ENCODE measurements around the gene XRCC6.
"Not testable (repeated sequence)": the region's sequence is repeated elsewhere in the genome, so short reads cannot be mapped to it uniquely, and the experiment has no call there.

XRCC6 gene

GRCh38 chr22:41598891-41599635 lies 22.0 kb upstream of the XRCC6 start:
- DNase-seq (ENCODE audit: low spot score): no peak

- DNase-seq (ENCODE audit: low spot score): no peak
Measured at GRCh38 chr22:41600976-41601375, 20.1 kb upstream of the XRCC6 start.

GRCh38 chr22:41603873-41604332 lies 17.2 kb upstream of the XRCC6 start:
- no peak for DNase-seq (ENCODE audit: low spot score)

- DNase-seq (ENCODE audit: low spot score): no peak
Measured at GRCh38 chr22:41608386-41608785, 12.7 kb upstream of the XRCC6 start.

GRCh38 chr22:41612603-41613306 lies 8.3 kb upstream of the XRCC6 start:
- DNase-seq (ENCODE audit: low spot score): no peak

GRCh38 chr22:41613456-41613855 lies 7.6 kb upstream of the XRCC6 start:
- DNase-seq (ENCODE audit: low spot score): no peak

GRCh38 chr22:41619979-41620588 lies 1.0 kb upstream of the XRCC6 start:
- peak; percentile 17 for DNase-seq (ENCODE audit: low spot score)

GRCh38 chr22:41620589-41621098 lies 451 bp upstream of the XRCC6 start, which contains the start of gene DESI1:
TSS of gene DESI1 (minus strand) at chr22:41621043. CDS start at chr22:41620839, 204 bp downstream.
- no peak for DNase-seq (ENCODE audit: low spot score)

GRCh38 chr22:41621911-41622179 lies 750 bp downstream of the XRCC6 start:
- DNase-seq (ENCODE audit: low spot score): no peak

GRCh38 chr22:41625577-41625976 lies 4.5 kb downstream of the XRCC6 start:
- DNase-seq (ENCODE audit: low spot score): no peak

- DNase-seq (ENCODE audit: low spot score): not testable (repeated sequence)
Measured at GRCh38 chr22:41631115-41631514, 10.0 kb downstream of the XRCC6 start.

GRCh38 chr22:41631615-41632014 lies 10.5 kb downstream of the XRCC6 start:
- DNase-seq (ENCODE audit: low spot score): not testable (repeated sequence)

GRCh38 chr22:41634610-41635009 lies 13.5 kb downstream of the XRCC6 start:
- DNase-seq (ENCODE audit: low spot score): not testable (repeated sequence)

- no peak for DNase-seq (ENCODE audit: low spot score)
Measured at GRCh38 chr22:41636467-41636866, 15.4 kb downstream of the XRCC6 start.

GRCh38 chr22:41637623-41638022 lies 16.5 kb downstream of the XRCC6 start:
- not testable (repeated sequence) for DNase-seq (ENCODE audit: low spot score)

GRCh38 chr22:41638124-41638523 lies 17.0 kb downstream of the XRCC6 start:
- no peak for DNase-seq (ENCODE audit: low spot score)

- no peak for DNase-seq (ENCODE audit: low spot score)
Measured at GRCh38 chr22:41638748-41639147, 17.7 kb downstream of the XRCC6 start.

- no peak for DNase-seq (ENCODE audit: low spot score)
Measured at GRCh38 chr22:41641854-41642253, 20.8 kb downstream of the XRCC6 start.

GRCh38 chr22:41642331-41643110 lies 21.4 kb downstream of the XRCC6 start:
- DNase-seq (ENCODE audit: low spot score): no peak

GRCh38 chr22:41647771-41648170 lies 26.7 kb downstream of the XRCC6 start:
- no peak for DNase-seq (ENCODE audit: low spot score)

- DNase-seq (ENCODE audit: low spot score): no peak
Measured at GRCh38 chr22:41648432-41648831, 27.3 kb downstream of the XRCC6 start.

GRCh38 chr22:41650229-41650628 lies 29.1 kb downstream of the XRCC6 start:
- no peak for DNase-seq (ENCODE audit: low spot score)

Data from globus pallidus (tissue), 1 donor.